DMS114 treated with DMSO at 0.1 percent for 48 hours (cell line): ENCODE results near the gene LRGUK.

Source experiments
- DNase-seq: peaks from one replicate; lab custom pipeline; 2025; ENCODE audit not compliant: unreplicated experiment; lab: John Stamatoyannopoulos, UW

LRGUK gene

GRCh38 chr7:134126596-134126965 lies 559 bp upstream of the LRGUK start:
- DNase-seq = no peak

GRCh38 chr7:134128829-134129228 lies 1.7 kb downstream of the LRGUK start:
- no peak for DNase-seq

- DNase-seq = no peak
Observed at GRCh38 chr7:134129856-134130523, 2.9 kb downstream of the LRGUK start.

GRCh38 chr7:134134004-134134403 lies 6.9 kb downstream of the LRGUK start:
- no peak for DNase-seq

- DNase-seq = peak; percentile 13
Observed at GRCh38 chr7:134140889-134141867, 14.0 kb downstream of the LRGUK start.

- no peak for DNase-seq
Observed at GRCh38 chr7:134141868-134142264, 14.7 kb downstream of the LRGUK start.

GRCh38 chr7:134153493-134154136 lies 26.5 kb downstream of the LRGUK start:
- DNase-seq = no peak

GRCh38 chr7:134154581-134155130 lies 27.5 kb downstream of the LRGUK start:
- DNase-seq = no peak

- no peak for DNase-seq
Observed at GRCh38 chr7:134155206-134155605, 28.1 kb downstream of the LRGUK start.

GRCh38 chr7:134155871-134156270 lies 28.7 kb downstream of the LRGUK start:
- DNase-seq = no peak

- no peak for DNase-seq
Observed at GRCh38 chr7:134165252-134165651, 38.1 kb downstream of the LRGUK start.

- no peak for DNase-seq
Observed at GRCh38 chr7:134167250-134167649, 40.1 kb downstream of the LRGUK start.

GRCh38 chr7:134167841-134168240 lies 40.7 kb downstream of the LRGUK start:
- no peak for DNase-seq

GRCh38 chr7:134174795-134175261 lies 47.7 kb downstream of the LRGUK start:
- DNase-seq = no peak

- DNase-seq = no peak
Observed at GRCh38 chr7:134175334-134176036, 48.3 kb downstream of the LRGUK start.

- DNase-seq = no peak
Observed at GRCh38 chr7:134176037-134176350, 48.9 kb downstream of the LRGUK start.

- no peak for DNase-seq
Observed at GRCh38 chr7:134179036-134180011, 52.2 kb downstream of the LRGUK start.

GRCh38 chr7:134180376-134180775 lies 53.2 kb downstream of the LRGUK start:
- no peak for DNase-seq

- DNase-seq = no peak
Observed at GRCh38 chr7:134182078-134182477, 54.9 kb downstream of the LRGUK start.

- no peak for DNase-seq
Observed at GRCh38 chr7:134184767-134185166, 57.6 kb downstream of the LRGUK start.
